GM23338 (cell line): ENCODE measurements around the gene NPAS4. TPM values are rescaled to one million over a fixed set of nuclear protein-coding genes. Genes with fewer than 3 reads are reported as not detected.

Experiments
- ATAC-seq: fragments of 200-7000 bp; cut with Tn5 transposase; 3 replicates; pipeline ENCODE4 v1.9.1; 2020
- DNase-seq: peaks from one replicate; pipeline ENCODE4 v3.0.0-alpha.2; 2015; ENCODE audit warnings: low spot score
- H2AFZ ChIP-seq: fragments of 200-600 bp; sonication (generic); 2 replicates; pipeline ENCODE4 v1.8.0; 2016; ENCODE audit warnings: antibody characterized with exemption, mild to moderate bottlenecking, moderate library complexity
- H3F3A ChIP-seq: fragments of 200-600 bp; sonication (generic); replicated peaks from 2 replicates; pipeline ENCODE4 v1.8.0; 2017; ENCODE audit warnings: antibody characterized with exemption, mixed run types, low read depth
- H3K27ac ChIP-seq: fragments of 200-600 bp; sonication (generic); 2 replicates; pipeline ENCODE4 v1.6.1; 2016; ENCODE audit warnings: low read depth
- H3K27me3 ChIP-seq: fragments of 200-600 bp; sonication (generic); 2 replicates; pipeline ENCODE4 v1.8.0; 2016; ENCODE audit warnings: mild to moderate bottlenecking, mixed run types, moderate library complexity; ENCODE audit not compliant: insufficient read depth
- H3K36me3 ChIP-seq: fragments of 200-600 bp; sonication (generic); 2 replicates; pipeline ENCODE4 v1.8.0; 2016; ENCODE audit warnings: mild to moderate bottlenecking; ENCODE audit not compliant: insufficient read depth
- H3K4me1 ChIP-seq: fragments of 200-600 bp; sonication (generic); 2 replicates; pipeline ENCODE4 v1.8.0; 2016; ENCODE audit warnings: mild to moderate bottlenecking, moderate library complexity; ENCODE audit not compliant: insufficient read depth
- H3K4me2 ChIP-seq: fragments of 200-600 bp; sonication (generic); 2 replicates; pipeline ENCODE4 v1.7.1; 2017; ENCODE audit warnings: mixed run types
- H3K4me3 ChIP-seq: fragments of 200-600 bp; sonication (generic); 2 replicates; pipeline ENCODE4 v1.6.1; 2016; ENCODE audit warnings: mixed run types
- H3K79me2 ChIP-seq: fragments of 200-600 bp; sonication (generic); replicated peaks from 2 replicates; pipeline ENCODE4 v1.8.0; 2017; ENCODE audit warnings: mild to moderate bottlenecking; ENCODE audit not compliant: insufficient read depth
- H3K9me2 ChIP-seq: fragments of 200-600 bp; sonication (generic); 2 replicates; pipeline ENCODE4 v1.8.0; 2017; ENCODE audit not compliant: insufficient read depth
- H4K20me1 ChIP-seq: fragments of 200-600 bp; sonication (generic); replicated peaks from 2 replicates; pipeline ENCODE4 v1.8.0; 2017; ENCODE audit warnings: mild to moderate bottlenecking; ENCODE audit not compliant: insufficient read depth
- H3K27ac Mint-ChIP-seq: 2 replicates; pipeline ENCODE4 v1.8.0; 2020; ENCODE audit warnings: inconsistent platforms, mild to moderate bottlenecking, moderate library complexity, mixed read lengths
- H3K27me3 Mint-ChIP-seq: 3 replicates; pipeline ENCODE4 v1.8.0; 2022; ENCODE audit warnings: low read depth, mild to moderate bottlenecking, moderate library complexity, mixed read lengths, inconsistent platforms; ENCODE audit not compliant: insufficient read depth, poor library complexity
- H3K36me3 Mint-ChIP-seq: 3 replicates; pipeline ENCODE4 v1.8.0; 2021; ENCODE audit warnings: low read depth, mild to moderate bottlenecking, inconsistent platforms, moderate library complexity, mixed read lengths
- H3K4me1 Mint-ChIP-seq: 3 replicates; pipeline ENCODE4 v1.8.0; 2020; ENCODE audit warnings: mild to moderate bottlenecking, inconsistent platforms, mixed read lengths
- H3K4me3 Mint-ChIP-seq: 3 replicates; pipeline ENCODE4 v1.8.0; 2021; ENCODE audit warnings: moderate library complexity, mild to moderate bottlenecking, inconsistent platforms, mixed read lengths
- H3K9me3 Mint-ChIP-seq: 3 replicates; pipeline ENCODE4 v1.8.0; 2020; ENCODE audit warnings: moderate library complexity, mild to moderate bottlenecking, inconsistent platforms, mixed read lengths
- CREB1 ChIP-seq: fragments of 250-450 bp; sonication (Bioruptor Pico); IDR thresholded peaks from 2 replicates; pipeline ENCODE4 v1.5.0; 2020; ENCODE audit warnings: low read depth, mild to moderate bottlenecking, moderate library complexity
- CTCF ChIP-seq, 2 experiments: fragments of 200-600 bp in 1 of 2; sonication (generic) in 1 of 2; conservative IDR thresholded peaks; 2 replicates each; pipeline versions ENCODE4 v1.5.1 to v1.6.1; 2016 to 2017; ENCODE audit warnings: antibody characterized with exemption in 2 of 2, low read depth in 2 of 2, mild to moderate bottlenecking in 2 of 2, moderate library complexity in 1 of 2
- ETS1 ChIP-seq: IDR thresholded peaks from 2 replicates; pipeline ENCODE4 v1.6.1; 2016; ENCODE audit warnings: antibody characterized with exemption
- EZH2 ChIP-seq: fragments of 200-600 bp; sonication (generic); IDR thresholded peaks from one replicate; pipeline ENCODE4 v1.8.0; 2017; ENCODE audit warnings: antibody characterized with exemption, mild to moderate bottlenecking, low read depth; ENCODE audit not compliant: unreplicated experiment
- EZH2phosphoT487 ChIP-seq: fragments of 200-600 bp; sonication (generic); IDR thresholded peaks from one replicate; pipeline ENCODE4 v1.8.1; 2018; ENCODE audit warnings: antibody characterized with exemption; ENCODE audit not compliant: unreplicated experiment
- JUNB ChIP-seq: IDR thresholded peaks from one replicate; pipeline ENCODE4 v1.6.1; 2016; ENCODE audit warnings: antibody characterized with exemption; ENCODE audit not compliant: unreplicated experiment
- NANOG ChIP-seq: IDR thresholded peaks from 2 replicates; pipeline ENCODE4 v1.6.1; 2016; ENCODE audit warnings: antibody characterized with exemption, borderline replicate concordance
- POLR2AphosphoS5 ChIP-seq: IDR thresholded peaks from 2 replicates; pipeline ENCODE4 v1.6.1; 2016; ENCODE audit warnings: antibody characterized with exemption, low read depth
- REST ChIP-seq: IDR thresholded peaks from one replicate; pipeline ENCODE4 v1.6.1; 2018; ENCODE audit warnings: antibody characterized with exemption; ENCODE audit not compliant: unreplicated experiment
- STAT1 ChIP-seq: IDR thresholded peaks from one replicate; pipeline ENCODE4 v1.6.1; 2016; ENCODE audit warnings: antibody characterized with exemption; ENCODE audit not compliant: unreplicated experiment
- ZNF114 ChIP-seq: fragments of 250-450 bp; sonication (Bioruptor Pico); IDR thresholded peaks from 2 replicates; pipeline ENCODE4 v1.5.0; 2020; ENCODE audit warnings: mild to moderate bottlenecking, moderate library complexity
- ZNF331 ChIP-seq: fragments of 250-450 bp; sonication (Bioruptor Pico); IDR thresholded peaks from 2 replicates; pipeline ENCODE4 v1.5.0; 2020; ENCODE audit warnings: low read depth, mild to moderate bottlenecking, moderate library complexity
- ZNF462 ChIP-seq: fragments of 250-450 bp; sonication (Bioruptor Pico); IDR thresholded peaks from 2 replicates; pipeline ENCODE4 v1.5.0; 2020; ENCODE audit warnings: mild to moderate bottlenecking, moderate library complexity
- polyA plus RNA-seq: library from polyadenylated mRNA; unstranded; fragments of >200 nt; fragmentation: Nextera tagmentation; extraction: Ambion mirVana; gene quantifications from 2 replicates; pipeline ENCODE4 v1.2.1, GENCODE V29; 2016
- total RNA-seq: library from RNA; depleted of rRNA; stranded (reverse); fragments of >200 nt; shearing (Covaris generic); gene quantifications from 2 replicates; pipeline ENCODE4 v1.2.3, GENCODE V29; 2014

NPAS4 gene
- total and polyA plus RNA-seq, 2 experiments from 2014 or later = 0.71 to 0.97 TPM

- DNase-seq = no peak
- peaks cover 23% of the 10 kb centered on the region for H3K36me3 Mint-ChIP-seq
- no peaks in the 10 kb centered on the region for H3K79me2 ChIP-seq
- H3K9me3 Mint-ChIP-seq = peaks cover 28% of the 10 kb centered on the region
- no peaks in the 10 kb centered on the region; the same call in none of the 2 replicates for H4K20me1 ChIP-seq
- peaks cover 36% of the 10 kb centered on the region for H3K4me1 Mint-ChIP-seq
- peak overlapping the region; percentile 91 for H3K4me3 Mint-ChIP-seq
- TF ChIP-seq ETS1 = no peak
- no peak for TF ChIP-seq JUNB
- no peak for TF ChIP-seq ZNF114
- TF ChIP-seq ZNF462 (CRISPR knock-in tag) = no peak
- TF ChIP-seq POLR2AphosphoS5 = no peak
- no peak for TF ChIP-seq STAT1
- no peak for TF ChIP-seq CTCF (conservative IDR thresholded peaks at IDR 0.05; ENCODE audit: low read depth in 2 of 2)
- no peak for TF ChIP-seq EZH2phosphoT487
- TF ChIP-seq CREB1 (CRISPR knock-in tag) = no peak
- no peak for TF ChIP-seq NANOG
- TF ChIP-seq ZNF331 = no peak
- no peak for TF ChIP-seq EZH2
- no peak for TF ChIP-seq REST
- H3K9me2 ChIP-seq = no peaks in the 10 kb centered on the region
- peak overlapping the region; percentile 86 for H3K4me2 ChIP-seq
- peak overlapping the region; percentile 89 for H3K27ac Mint-ChIP-seq
- H2AFZ ChIP-seq = peak overlapping the region; percentile 75
- H3K27ac ChIP-seq = peak overlapping the region; percentile 83
- peaks cover 10% of the 10 kb centered on the region; the same call in 1 of the 2 replicates for H3F3A ChIP-seq
- H3K4me3 ChIP-seq = peak overlapping the region; percentile 81
- H3K27me3 Mint-ChIP-seq = peaks cover 8% of the 10 kb centered on the region
- no peak for ATAC-seq
- H3K36me3 ChIP-seq = no peaks in the 10 kb centered on the region
- H3K27me3 ChIP-seq = no peaks in the 10 kb centered on the region
- peaks cover 35% of the 10 kb centered on the region for H3K4me1 ChIP-seq
Observed at GRCh38 chr11:66465373-66466224, 44.8 kb downstream of the NPAS4 start.
